OCI-M1 (cell line): Measurements from ENCODE around the gene CDH23.

Experiments
- DNase-seq: peaks from one replicate; lab custom pipeline; 2025; lab: John Stamatoyannopoulos, UW

Gene CDH23

GRCh38 chr10:71856619-71857018 is 459.9 kb downstream of the CDH23 start:
- DNase-seq = no peak

GRCh38 chr10:71857934-71858890 is 461.5 kb downstream of the CDH23 start:
- no peak for DNase-seq

GRCh38 chr10:71860243-71861029 is 463.7 kb downstream of the CDH23 start:
- DNase-seq = peak; percentile 99

- DNase-seq = no peak
These were observed 466.5 kb downstream of the CDH23 start for GRCh38 chr10:71863203-71863602.

- no peak for DNase-seq
These were observed 468.2 kb downstream of the CDH23 start for GRCh38 chr10:71864911-71865361.
